NCI-H2171 treated with DMSO at 0.1 percent for 48 hours (cell line): ENCODE data around the gene TMEM31.

Source experiments
- DNase-seq: peaks from one replicate; lab custom pipeline; 2025; lab: John Stamatoyannopoulos, UW

Gene TMEM31

GRCh38 chrX:103710609-103711008, at the start of gene TMEM31:
Gene TMEM31 (plus strand): TSS chrX:103710909. CDS start chrX:103712259, 1,350 bp downstream.
- no peak for DNase-seq

GRCh38 chrX:103663981-103664762, 46.5 kb upstream of the TMEM31 start:
- no peak for DNase-seq

- no peak for DNase-seq
Observed at GRCh38 chrX:103666202-103667107, 44.3 kb upstream of the TMEM31 start.

- no peak for DNase-seq
Observed at GRCh38 chrX:103669745-103670144, 41.0 kb upstream of the TMEM31 start.

GRCh38 chrX:103674531-103675454, 35.9 kb upstream of the TMEM31 start:
- no peak for DNase-seq

GRCh38 chrX:103678199-103678993, 32.3 kb upstream of the TMEM31 start:
- no peak for DNase-seq

- DNase-seq = no peak
Observed at GRCh38 chrX:103681443-103681842, 29.3 kb upstream of the TMEM31 start.

- DNase-seq = no peak
Observed at GRCh38 chrX:103685396-103685795, 25.3 kb upstream of the TMEM31 start.

GRCh38 chrX:103686199-103687072, 24.3 kb upstream of the TMEM31 start, which contains the start of gene MORF4L2:
Gene MORF4L2 (minus strand): TSS chrX:103686699. CDS start chrX:103677027, 9,672 bp downstream.
- DNase-seq = peak; percentile 97

- peak; percentile 82 for DNase-seq
Observed at GRCh38 chrX:103687073-103687695, 23.5 kb upstream of the TMEM31 start.

GRCh38 chrX:103687696-103688201, 23.0 kb upstream of the TMEM31 start:
- peak; percentile 72 for DNase-seq

- DNase-seq = peak; percentile 24
Observed at GRCh38 chrX:103688946-103689345, 21.8 kb upstream of the TMEM31 start.

- DNase-seq = no peak
Observed at GRCh38 chrX:103691059-103691458, 19.6 kb upstream of the TMEM31 start.

- DNase-seq = no peak
Observed at GRCh38 chrX:103697687-103698086, 13.0 kb upstream of the TMEM31 start.

- DNase-seq = no peak
Observed at GRCh38 chrX:103699243-103699642, 11.5 kb upstream of the TMEM31 start.

- DNase-seq = no peak
Observed at GRCh38 chrX:103704863-103705262, 5.8 kb upstream of the TMEM31 start.

GRCh38 chrX:103716962-103717361, 6.3 kb downstream of the TMEM31 start:
- no peak for DNase-seq

GRCh38 chrX:103718120-103718519, 7.4 kb downstream of the TMEM31 start:
- DNase-seq = no peak

- no peak for DNase-seq
Observed at GRCh38 chrX:103722505-103722904, 11.8 kb downstream of the TMEM31 start.
